Stimulated activated CD4-positive, alpha-beta T cell treated with anti-CD3 and anti-CD28 coated beads, Interleukin-12 subunit alpha, Interleukin-12 subunit beta, amount 100 ng/mL, for 4 hours (primary cell): ENCODE results near the gene KCNH2.

Experiments used
- DNase-seq: peaks from one replicate; pipeline ENCODE4 v3.0.0-alpha.2; 2020

Gene KCNH2

DNA sequence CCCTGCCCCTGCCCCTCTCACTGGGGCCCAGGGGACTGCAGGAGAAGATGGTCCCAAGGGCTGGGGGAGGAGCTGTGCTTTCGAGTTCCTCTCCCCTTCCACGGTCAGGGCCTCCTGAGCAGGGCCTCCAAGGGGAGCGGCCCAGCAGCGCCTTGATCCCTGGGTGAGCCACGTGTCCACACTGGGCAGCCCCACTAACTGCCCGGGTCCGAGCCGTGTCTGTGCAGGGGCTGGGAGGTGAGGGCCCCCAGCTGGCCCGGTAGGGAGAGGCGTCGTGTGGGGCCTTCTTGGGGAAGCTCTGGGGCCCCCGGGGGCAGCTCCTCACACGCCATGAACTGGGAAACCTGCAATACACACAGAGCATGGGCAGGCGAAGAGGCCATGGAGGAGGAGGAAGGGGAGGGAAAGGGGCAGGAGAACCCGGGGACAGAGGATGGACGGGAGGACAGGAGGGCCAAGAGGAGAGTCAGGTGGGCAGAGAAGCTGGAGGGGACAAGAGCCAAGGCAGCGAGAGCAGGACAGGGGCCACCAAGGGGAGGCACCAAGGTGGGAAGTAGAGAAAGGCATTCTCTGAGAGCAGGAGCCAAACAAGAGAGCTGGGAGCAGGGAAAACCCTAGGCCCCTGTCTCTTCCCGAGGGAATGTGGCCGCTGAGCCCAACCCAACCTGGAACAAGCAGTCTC is 32.8 kb downstream of the KCNH2 start:
- DNase-seq: no peak

DNA sequence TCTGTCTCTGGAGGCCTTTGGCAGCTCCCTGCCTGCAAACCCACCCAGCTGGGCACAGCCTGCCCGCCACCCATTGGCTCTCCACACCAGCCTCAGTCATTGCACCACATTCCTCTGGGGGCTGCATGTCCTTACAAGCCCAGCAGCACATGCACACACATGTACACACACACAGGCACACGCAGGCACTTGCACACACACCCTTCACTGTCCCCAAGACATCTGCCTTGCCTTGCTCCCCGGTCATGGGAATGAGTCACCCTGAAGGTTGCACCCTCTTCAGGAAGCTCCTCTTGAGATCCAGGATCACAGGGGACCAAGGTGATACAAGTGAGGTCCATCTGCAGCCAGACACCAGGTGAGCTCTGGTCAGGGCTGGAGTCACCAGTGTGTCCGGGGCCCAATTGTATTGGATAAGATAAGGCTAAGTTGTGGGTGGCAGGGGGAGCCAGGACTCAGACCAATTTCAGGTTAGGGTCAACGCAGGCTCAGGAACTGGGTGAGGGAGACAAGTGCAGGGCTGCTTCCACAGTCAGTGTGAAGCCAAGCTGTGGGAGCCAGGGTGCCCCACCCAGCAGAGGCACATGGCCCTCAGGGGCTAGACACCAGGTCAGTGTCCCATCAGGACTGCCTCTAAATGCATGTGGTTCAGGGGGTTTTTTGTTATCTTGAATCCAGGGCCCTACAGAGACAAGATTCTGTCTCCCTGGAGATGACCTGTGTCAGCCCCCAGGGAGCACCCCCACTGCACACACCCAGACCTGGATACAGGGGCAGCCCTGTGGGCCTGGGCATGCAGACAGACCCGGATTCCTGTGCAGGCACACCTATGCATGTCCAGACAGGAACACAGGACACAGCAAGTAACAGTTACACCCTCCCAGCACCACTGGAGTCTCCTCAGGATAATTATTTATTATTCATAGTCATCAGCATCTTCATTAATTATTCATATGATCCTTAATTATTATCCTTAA is 33.8 kb downstream of the KCNH2 start:
- no peak for DNase-seq

DNA sequence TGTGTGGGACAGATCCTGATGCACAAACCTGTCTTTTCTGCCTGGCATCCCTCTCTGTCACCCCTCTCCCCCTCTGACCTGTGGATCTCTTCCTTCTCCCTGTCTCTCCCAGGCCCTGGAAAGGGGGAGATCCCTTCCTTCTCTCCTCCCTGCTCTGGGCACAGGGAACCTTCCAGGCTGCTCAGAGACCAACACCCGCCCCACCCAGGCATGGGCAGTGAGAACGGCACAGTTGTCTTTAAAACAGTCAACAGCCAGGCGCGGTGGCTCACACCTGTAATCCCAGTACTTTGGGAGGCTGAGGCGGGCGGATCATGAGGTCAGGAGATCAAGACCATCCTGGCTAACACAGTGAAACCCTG is 34.7 kb downstream of the KCNH2 start:
- no peak for DNase-seq

DNA sequence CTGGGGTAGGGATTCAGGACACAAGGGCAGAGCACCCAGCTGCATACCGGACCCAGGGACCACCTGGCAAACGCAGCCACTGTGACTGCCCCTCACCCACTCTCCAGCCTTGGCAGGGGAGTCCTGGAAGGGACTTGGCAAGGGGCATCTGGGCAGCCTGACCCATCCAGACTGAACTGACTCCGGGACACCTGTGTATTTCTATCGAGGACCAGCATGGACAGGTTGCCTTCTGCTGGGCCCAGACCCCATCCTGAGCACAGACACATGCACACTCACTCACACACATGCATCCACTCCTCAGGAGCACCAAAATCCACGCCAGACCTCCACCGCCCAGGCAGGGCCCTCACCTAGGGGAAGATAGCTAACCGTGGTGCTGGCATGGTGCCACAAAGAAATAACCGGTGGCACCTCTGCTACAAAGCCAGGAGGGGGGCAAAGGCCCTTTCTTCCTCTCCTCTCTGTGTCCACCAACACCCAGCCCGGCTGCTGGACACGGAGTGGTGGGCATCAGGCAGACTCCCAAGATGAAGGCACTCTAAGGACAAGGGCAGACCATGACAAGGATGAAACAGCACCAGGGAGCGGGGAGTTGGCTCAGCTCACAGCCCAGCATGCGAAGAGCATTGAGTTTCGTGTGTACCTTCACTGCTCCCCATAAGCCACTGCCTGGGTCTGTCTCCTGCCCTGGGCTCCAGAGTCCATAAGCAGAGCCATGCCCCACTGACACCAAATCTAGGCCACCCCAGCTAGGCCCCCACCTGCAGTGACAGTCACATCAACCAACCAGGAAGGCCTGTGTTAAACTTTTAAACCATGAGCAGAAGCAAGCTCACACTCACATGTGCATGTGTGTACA is 35.3 kb downstream of the KCNH2 start:
- no peak for DNase-seq

DNA sequence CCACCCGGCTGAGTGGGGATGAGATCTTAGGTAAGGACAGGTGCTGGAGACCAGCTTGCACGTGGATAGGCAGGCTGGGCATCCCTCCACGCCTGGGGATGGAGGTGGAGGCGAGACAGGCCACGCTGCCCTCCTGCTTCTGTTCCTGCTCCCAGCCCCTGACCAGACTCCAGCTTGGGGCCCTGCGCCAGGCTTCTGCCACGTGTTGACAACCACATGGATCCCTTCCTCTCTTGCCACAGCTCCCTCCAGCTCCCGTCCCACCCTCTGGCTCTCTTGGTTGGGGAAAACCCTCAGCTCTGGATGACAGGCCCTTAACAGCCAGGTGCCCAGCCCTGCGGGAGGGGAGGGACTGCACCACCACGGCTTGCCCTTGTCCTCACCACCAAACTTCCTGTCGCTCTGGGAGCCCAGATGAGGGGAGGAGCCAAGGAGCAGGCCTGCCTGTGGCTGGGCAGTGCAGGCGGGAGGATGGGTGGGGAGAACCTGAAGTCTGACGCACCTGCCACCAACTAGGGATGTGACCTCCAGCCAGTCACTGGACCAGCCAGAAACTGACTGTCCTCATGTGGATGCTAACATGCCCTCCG is 36.0 kb downstream of the KCNH2 start:
- DNase-seq: peak; percentile 26

DNA sequence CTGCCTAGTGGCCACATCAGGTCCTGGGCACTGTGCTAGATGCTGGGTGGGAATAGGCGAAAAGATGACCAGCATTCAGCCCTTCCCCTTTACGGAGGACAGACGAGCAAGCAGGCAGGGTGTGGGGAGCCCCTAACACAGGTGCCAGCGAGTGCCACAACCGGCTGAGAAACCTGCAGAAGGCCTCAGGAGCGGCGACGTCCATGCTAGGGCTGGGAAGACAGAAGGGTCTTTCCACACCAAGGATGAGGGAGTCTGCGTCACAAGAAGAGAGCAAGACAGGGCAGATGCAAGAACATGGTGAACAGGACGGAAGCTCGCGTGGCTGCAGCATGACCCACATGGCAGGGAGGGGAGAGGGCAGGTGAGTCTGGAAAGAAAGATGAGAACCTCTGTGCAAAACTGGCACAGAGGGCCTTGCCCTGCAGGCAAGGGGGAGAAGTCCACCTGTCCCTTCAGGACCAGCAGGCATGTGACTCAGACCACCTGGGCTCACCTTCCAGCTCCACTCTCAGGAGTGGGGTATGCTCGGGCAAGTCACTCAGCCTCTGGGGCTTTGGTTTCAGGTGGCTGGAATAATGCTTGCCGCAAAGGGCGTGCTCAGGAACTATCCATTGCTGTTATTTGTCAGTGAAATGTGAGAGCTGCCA is 36.6 kb downstream of the KCNH2 start:
- no peak for DNase-seq

DNA sequence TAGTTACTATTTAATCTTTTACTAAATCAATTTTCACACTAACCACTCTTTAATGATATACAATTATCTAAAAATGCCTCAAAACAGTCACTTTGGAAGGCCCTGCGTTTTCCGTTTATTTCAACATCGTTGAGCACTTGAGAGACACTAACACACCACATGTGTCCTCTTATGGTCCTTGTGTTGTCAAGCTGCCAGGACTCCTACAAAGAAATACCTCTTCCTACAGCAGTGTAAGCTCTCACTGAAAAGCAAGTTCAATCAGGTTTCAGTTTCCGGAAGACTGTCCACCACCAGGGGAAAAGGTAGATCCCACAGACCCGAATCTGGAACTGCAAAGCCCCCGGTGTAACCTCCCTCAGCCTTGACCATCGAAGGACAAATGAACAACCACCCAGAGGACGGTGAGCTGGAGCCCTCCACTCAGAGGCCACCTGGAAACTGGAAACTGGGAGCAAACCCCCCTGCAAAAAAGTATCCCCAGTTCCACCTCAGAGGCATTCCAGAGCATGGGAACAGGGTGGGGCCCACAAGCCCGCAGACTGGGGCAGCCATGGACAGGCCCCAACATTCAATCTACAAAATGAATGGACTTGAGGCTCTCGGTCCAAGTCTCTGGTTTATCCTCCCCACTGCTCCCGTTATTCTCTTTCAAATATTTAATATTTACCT is 37.6 kb downstream of the KCNH2 start:
- DNase-seq: no peak

DNA sequence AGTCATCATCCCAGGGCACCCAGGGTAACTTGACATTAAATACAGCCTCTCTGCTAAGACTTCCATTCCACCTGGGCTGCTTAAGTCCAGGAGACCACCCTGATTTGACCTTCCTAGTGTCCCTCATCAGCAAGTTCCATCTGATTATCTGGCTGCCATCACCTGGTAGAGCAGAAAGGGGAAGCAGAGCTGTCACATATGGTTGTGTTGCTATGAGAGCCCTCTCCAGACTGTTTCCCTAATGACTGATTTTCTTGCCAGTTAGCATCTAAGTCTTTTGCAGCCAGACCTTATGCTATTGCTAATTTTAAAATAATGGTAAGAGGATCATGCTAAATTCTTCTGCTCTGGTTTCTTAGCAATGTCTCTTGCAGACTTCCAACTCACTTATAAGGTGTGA is 38.7 kb downstream of the KCNH2 start:
- DNase-seq: no peak

DNA sequence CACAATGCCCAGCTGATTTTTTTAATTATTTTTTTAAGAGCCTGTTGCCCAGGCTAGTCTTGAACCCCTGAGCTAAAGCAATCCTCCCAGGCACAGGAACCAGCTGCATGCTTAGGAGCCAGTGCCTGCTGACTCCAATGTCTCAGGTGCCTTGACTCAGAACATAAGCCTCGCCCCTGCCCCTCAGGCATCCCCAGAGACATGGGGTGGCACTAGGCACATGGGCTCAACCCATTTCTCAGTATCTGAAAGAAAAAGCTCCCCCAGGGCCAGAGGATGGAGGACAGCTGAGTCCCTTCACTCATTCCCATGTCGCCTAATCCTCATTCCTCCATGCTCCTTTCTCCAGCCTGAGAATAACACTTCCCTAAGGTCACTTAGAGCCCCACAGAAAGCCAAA is 39.1 kb downstream of the KCNH2 start:
- no peak for DNase-seq

DNA sequence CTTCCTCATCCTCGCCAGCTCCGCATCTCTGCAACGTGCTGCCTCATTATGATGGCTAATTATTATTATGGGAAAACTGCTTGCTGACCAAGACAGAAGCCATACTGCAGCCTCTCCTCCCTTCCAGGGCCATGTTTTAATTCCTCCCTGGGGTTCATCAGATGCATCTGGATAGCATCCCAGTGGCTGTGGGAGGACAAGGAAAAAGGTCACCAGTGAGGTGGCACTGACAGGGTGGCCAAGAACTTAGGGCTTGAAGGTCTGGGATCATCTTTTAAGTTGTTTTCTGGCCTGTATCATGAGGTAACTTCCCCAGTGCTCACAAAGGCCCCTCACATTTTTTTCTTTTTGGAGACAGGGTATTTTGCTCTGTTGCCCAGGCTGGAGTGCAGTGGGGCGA is 39.6 kb downstream of the KCNH2 start:
- DNase-seq: no peak

DNA sequence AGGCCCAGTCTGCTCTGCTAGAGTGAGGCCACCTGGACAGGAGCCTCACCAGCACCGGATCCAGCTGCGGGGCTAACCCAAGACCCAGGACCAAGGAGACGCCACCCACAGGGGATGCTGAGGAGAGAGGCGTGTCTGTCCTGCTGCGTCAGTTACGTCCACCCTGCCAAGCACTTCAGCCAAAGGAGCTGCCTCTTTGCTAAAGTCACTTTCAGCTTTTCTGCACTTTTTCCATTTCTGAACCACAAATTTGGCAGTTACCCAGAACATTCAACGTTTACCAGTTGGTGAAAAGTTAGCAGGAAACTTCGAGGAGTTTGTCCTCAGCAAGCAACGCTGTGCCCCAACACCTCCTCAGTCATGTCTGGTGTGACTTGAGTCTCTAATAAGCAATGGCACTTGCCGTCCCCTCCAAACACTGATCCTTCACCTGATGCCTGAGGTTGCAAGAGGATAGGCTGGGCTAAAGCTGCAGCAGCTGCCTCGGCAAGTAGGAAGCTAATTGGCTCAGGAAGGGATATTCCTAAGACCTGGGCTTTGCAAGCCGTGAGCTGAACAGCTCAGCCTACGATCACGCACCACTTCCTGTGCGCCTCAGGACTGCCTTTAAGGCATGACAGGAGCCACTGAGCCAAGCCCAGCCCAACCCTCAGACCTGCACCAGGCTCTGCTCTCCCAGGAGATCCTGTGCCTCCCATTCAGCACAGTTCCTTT is 40.1 kb downstream of the KCNH2 start:
- DNase-seq: peak; percentile 27

DNA sequence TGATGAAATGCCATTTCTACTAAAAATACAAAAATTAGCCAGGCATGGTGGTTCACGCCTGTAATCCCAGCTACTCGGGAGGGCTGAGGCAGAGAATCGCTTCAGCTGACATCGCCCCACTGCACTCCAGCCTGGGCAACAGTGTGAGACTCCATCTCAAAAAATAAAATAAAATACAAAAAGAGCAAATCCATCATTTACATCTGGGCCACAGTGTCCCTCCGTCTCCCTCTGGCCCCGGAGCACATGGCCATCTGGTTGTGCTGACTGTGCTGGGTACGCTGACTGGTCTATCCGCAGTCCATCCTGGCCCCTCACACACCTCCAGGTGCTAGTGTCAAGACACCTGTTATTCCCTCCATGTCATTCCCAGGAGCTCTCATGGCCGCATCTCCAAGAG is 42.1 kb downstream of the KCNH2 start:
- DNase-seq: no peak

DNA sequence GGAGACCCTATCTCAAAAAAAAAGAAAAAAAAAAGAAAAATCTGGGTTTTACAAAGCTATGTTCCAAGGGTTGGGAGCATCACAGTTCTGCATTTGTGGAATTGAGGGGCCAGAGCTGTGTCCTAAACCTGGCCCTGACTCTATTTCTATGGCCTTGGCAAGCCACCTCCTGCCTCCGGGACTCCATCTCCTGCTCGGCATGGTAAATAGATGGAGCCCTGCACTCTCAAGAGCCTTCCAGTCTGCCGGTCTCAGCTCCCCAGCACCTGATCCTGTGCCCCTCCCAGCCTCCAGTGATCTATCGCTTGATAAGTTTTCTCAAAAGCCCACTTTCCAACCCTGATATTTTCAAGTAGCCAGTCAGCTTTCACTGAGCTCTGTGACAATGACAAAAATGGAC is 43.0 kb downstream of the KCNH2 start:
- DNase-seq: no peak

DNA sequence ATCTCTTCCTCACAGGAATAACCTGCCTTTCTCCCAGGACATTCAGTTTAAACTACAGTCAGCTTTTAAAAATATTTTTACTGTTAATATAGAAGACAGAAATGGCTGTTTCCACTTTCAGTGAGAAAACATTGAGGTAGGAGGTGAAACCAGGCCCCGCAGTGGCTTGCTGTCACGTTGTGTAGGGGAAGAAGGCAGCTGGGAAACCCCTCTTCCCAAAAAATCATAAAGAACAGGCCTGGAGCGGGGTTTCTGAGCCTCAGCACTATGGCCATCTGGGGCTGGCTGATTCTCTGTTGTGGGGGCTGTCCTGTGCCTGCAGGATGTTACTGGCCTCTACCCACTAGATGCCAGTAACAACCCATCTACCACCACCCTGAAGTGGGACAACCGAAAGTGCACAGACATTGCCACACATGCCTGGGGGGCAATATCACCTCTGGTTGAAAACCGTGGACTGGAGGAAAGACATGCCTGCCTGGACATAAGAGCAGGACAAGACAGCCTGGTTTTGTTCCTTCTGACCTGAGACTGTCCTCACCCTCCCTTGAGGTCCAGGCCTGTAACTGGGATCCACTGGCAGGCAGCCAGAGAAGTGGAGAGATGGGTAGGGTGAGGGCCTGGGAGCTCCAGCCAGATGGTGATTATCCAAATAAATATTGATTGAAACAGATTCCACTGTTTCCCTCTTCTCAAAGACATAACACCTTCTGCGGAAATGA is 43.9 kb downstream of the KCNH2 start:
- DNase-seq: no peak

DNA sequence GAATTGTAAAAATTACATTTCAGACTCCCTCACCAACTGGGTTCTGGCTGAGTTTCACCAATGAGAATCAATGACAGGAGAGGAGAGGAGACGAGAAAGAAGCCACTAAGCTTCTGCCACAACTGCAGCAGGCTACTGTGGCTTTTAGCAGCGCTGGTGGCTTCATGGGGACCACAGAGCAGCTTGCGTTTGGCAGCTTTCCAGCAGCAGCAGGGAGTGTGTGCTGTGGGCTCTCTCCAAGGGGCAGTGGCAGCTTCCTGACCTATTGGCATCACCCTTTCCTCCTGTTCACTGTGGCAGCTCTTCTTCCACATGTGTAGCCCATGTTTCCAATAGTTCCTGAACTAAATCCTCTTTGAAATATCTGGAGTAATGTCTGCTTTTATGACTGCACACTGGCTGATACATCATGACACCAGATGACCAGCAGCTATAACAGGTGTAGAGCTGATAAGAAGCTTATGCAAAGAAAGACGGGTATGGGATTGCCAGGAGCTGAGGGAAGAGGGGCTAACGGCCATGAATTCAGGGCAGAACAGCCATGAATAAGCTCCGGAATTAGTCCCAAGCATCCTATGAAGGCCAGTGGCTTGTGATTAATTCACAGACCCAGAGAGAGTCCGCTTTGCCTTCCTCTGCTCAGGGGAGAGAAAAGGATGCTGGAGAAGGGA is 46.8 kb downstream of the KCNH2 start:
- no peak for DNase-seq

DNA sequence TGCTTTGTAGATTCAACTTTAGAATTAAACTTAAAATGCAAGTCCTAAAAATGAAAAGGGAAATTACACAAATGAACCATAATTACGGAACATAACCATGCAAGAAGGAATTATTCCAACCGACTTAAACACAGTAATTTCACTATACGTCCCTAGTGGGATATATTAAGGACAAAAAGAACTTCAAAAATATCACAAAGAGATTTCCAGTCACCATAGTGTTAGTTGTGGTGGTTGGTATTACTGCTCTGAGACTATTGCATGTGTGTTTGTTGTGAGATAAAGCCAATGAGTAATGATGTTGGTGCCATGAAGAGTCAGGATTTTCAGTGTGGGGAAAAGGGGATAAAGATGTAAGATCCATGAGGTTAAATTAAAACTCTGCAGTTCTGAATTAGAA is 49.6 kb downstream of the KCNH2 start:
- no peak for DNase-seq

DNA sequence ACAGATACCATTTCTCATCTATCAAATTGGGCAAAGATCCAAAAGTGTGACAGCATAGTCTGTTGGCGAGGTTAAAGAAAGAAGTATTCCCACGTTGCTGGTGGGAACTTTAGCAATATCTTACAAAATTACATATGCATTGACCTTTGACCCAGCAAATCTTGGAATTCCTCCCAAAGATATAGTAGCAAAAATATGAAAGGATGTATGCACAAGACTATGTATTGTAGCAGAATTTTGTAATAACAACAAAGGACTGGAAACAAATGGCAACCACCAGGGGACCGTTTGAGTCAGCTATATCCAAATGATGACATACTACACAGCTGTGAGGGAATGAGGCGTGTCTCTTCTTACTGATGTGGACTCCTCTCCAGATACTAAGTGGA is 50.2 kb downstream of the KCNH2 start:
- DNase-seq: no peak

DNA sequence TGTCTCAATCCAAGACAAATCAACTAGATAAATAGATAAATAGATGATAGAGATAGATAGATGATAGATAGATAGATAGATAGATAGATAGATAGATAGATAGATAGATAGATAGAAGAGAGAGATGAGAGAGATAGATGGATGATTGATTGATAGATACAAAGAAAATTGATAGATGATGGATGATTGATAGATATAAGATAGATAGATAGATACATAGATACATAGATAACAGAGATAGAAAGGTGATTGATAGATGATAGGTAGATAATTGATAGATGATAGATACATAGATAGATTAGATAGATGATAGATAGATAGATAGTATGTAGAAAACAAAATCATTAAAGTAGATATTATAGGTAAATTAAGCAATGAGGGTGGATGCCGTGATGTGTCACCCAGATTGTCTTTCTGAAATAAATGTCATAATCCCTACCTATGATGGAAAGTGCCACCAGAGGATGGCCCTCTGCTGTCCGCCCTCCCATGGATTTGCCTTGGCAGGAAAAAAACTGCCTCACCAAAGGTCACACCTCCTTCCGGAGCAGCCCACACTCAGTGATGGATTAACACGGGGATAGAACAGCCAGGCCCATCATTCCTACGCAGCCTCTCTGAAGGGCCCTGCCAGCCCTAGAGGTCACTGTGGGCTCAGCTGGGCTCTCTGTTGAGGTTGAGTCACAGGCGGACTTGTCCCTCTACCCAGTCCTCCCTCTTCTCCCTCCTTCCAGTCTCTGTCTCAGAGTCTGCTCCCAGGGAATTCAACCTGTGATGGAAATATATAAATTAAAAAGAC is 50.8 kb downstream of the KCNH2 start:
- DNase-seq: no peak

DNA sequence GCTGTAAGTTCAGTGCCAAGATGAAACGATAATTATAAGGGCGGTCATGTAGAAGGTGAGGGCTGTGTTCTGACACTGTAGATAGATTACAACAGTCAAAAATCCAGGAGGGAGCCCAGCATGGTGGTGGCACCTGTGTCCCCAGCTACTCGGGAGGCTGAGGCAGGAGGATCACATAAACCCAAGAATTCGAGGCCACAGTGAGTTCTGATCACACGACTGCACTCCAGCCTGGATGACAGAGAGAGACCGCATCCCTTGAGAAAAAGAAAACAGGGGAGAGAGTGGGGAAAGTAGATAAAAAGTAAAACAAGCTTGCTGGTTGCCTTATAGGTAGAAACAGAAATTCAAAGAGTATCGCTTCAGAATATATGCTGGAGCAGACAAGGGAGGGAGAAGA is 52.1 kb downstream of the KCNH2 start:
- no peak for DNase-seq
